NCI-H2107 (cell line): Measurements from ENCODE around the gene FGF16.
"Not testable (repeated sequence)": the region's sequence is repeated elsewhere in the genome, so short reads cannot be mapped to it uniquely, and the experiment has no call there.

Experiments used
- DNase-seq: peaks from one replicate; lab custom pipeline; 2025; lab: John Stamatoyannopoulos, UW

Gene FGF16

DNA sequence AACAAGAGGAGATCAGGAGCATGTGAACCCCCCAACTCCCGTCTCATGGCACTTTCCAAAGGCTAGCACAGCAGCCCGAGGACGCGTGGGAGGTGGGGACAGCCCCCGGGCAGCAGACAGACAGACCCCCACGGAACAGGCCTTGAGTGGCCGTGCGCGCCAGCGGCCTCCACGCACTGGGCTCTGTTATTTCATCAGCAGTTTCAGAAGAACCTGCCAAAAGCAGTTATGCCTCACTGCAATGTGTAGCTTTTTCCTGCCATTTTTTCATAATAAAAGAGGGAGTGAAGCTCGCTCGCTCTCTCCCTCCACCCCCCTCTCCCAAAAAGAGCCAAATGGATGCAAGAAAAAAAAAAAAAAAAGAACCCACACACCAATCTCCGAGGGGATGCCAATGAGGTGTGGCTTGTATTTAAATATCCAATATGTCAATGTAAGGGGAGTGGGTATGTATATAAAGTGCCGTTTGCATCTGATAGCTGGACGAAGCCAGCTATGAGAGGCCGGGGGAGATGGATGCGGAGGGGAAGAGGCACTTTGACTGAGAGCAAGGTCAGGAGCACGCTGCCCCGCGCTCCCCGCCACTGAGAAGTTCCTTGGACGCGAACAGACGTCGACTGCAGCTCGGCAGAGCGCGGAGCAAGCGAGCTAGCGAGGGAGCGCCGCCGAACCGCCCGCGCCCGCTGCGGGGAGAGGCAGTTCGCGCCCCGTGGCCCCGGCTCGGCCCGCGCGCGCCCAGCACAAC is at the start of gene FGF16:
FGF16 (plus strand) TSS at position 482 of the 745 bp plus-strand sequence. CDS start 286 bp downstream, outside the sequence.
- DNase-seq, result no peak

DNA sequence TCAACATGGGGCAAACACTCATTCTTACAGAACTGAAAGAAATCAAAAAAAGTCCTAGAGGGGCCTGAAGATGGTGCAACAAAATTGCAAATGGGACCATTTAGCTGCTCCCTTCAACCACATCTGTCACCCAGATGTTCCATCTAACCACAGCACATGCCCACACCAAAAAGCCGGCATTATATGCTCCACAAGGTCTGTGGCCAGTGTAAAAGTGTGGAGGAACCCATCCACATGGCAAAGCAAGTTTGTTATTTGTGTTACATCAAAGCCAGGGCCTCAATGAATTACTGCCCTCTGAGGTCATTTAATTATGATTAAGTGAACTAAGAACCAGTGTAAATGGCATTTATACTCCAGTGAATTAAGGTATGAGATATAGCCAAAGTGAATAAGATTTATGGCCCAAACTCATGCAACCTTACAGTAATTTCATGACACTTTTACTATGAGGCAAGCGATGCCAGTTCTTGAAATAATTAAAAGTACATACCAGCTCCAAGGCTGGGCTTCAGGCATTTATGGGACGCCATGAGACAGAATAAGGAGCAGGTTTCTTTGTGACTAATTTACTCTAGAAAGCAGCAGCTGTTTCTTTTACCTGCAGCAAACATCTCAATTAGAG is 48.7 kb upstream of the FGF16 start:
- DNase-seq, result no peak

DNA sequence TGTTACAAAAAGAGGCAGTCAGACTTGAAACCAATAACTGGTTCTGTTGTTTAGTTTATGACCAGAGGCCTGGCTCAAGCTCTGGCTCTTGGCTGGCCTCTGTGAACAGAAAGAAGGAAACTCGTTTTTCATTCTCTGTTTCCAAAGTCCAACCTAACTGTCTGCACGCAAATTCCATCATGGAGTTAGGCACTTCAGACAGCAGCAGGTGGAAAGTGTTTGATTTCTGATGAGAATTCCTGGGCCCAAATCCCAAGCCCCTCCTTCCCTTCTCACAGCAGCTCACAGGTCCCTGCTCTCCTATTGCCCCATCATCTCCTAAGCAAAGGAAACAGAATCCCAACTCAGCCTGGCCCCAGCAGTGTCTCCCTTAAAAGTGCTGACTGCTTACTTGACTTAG is 42.8 kb upstream of the FGF16 start:
- DNase-seq, result no peak

DNA sequence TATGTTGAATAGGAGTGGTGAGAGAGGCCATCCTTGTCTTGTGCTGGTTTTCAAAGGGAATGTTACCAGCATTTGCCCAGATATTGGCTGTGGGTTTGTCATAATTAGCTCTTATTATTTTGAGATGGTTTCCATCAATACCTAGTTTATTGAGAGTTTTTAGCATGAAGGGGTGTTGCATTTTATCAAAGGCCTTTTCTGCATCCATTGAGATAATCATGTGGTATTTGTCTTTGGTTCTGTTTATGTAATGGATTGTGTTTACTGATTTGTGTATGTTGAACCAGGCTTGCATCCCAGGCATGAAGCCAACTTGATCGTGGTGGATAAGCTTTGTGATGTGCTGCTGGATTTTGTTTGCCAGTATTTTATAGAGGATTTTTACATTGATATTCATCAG is 39.4 kb upstream of the FGF16 start:
- DNase-seq, result not testable (repeated sequence)

DNA sequence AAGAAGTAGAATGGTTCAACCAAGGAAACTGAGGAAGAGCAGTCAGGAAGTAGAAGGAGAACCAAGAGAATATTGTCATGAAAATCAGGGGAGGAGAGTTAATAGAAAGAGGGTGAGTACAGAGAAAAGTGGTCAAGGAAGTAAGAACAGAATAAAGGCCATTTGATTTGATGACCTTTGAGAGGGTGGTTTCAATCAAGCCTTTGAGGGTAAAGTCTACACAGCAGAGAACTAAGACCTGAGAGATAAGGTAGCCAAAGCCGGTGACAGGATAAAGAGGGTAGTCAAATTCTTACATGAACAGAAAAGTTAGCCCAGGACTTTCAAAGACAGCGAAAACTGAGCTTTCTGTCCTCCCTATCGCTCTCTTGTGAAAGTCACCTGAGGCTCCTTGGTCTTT is 34.6 kb upstream of the FGF16 start:
- no peak for DNase-seq

DNA sequence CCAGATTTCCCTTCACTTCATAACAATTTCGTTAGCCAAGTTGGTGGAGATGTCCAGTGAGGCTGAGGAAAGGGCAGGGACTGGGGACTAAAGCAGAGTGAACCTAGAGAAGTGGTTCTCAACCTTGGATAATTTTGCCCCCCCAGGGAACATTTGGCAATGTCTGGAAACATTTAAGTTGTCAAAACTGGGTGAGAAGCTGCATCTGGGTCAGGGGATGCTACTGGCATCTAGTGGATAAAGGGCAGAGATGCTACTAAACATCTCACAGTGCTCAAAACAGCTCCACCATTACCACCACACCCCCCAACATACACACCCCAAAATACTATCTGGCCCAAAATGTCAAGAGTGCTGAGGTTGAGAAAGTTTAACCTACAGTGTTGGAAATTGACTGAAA is 32.0 kb upstream of the FGF16 start:
- DNase-seq, result no peak

DNA sequence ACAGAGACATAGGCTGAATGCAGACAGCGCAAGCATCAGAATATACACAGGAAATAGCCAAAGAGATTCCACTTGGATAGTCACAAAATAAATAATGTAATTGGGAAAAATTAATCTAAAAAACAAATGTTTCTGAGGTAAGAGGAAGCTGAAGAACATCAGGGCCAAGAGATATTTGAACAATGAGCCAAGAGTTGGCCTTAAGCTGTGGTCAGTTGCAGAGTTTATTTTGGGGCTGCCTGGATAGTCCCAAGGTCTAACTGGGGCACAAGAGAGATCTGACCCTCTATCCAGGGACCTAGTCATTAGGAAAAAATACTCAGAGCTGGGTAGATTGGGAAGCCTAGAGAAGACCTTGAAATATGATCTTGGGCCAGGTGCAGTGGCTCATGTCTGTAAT is 31.3 kb upstream of the FGF16 start:
- DNase-seq, result no peak

DNA sequence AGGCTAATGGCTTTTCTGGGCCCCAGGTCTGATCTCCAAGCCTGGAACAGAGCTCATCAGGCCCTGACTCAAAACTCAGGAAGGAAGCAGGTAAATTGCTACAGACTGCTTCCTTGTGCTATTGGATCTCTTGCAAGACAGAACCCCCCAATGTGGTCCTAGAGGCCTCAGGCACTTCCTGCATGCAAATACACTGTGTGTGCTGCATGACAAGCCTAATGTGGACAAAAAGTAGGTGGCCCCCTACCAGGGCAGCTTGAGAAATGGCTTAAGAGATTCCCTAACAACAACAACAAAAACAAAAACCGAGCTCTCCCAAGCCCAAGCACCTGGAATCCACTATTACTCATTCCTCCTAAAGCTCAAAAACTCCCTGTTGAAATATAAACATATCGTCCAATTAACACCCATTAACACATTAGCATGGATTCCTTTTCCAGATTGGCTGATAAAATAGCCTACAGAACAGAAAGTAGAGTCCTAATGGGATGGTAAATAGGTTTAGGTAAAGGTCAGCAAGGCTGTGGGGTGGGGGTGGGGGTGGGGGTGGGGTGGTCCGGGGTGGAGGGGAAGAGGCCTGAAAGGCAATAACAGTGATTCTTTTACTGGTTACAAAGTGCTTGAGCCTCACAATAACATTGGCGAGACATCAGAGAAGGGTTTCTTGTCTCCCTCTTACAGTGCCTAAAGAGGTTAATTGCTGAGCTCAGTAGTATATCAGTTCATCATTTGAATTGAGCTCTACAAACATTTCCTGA is 24.1 kb upstream of the FGF16 start:
- DNase-seq, result no peak

DNA sequence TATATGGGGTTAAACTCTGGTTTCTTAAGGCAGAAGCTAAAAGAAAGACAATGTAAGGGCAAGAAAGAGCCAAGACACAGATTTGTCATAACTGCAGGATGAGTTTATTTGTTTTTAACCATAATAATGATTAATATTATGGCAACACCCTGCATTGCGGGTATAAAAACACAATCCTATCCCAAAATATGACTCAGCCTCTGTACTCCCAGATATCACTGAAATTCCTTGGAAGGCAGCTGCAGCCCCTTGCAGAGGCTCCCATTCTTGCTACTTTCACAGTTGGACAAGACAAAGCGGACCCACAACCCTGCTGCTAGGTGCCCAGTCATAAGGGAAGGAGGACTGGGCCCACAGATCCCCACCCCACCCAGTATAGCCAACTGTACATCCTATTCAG is 20.4 kb upstream of the FGF16 start:
- no peak for DNase-seq

DNA sequence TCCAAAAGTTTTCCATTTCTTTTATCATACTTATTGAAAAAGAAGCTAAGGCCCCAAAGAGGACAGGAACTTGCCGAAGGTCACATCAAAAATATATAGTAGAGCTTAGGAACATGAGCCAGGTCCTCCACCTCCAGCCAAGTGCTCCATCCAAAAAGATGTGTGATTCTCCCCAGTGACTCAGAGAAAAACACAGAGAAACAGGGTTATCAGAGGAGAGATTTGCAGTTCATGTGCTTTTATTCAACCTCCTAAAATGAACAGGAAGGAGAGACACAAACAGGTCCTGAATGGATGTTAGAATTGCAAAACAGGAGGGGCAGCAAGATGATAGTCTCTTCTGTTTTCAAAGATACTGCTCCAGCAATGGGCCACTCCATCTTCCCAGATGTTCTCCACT is 19.6 kb upstream of the FGF16 start:
- DNase-seq, result no peak

DNA sequence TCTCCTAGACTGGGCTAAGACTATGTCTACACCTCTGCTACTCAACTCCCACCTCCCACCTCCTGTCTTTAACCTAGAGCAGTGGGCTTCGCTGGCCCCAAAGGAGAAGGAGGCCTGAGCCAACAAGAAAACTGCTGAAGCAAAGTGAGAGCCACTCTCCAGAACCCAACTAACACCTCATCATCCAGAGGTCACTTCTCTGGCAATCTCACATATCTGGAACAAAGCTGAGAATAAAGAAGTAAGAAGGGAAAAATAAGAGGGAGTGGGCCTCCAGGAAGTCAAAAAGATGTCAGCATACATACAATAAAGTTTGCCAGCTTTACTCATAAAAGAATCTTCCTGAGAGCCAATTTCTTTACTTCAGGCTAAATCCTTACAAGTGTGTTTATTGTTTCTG is 18.6 kb upstream of the FGF16 start:
- DNase-seq, result no peak

DNA sequence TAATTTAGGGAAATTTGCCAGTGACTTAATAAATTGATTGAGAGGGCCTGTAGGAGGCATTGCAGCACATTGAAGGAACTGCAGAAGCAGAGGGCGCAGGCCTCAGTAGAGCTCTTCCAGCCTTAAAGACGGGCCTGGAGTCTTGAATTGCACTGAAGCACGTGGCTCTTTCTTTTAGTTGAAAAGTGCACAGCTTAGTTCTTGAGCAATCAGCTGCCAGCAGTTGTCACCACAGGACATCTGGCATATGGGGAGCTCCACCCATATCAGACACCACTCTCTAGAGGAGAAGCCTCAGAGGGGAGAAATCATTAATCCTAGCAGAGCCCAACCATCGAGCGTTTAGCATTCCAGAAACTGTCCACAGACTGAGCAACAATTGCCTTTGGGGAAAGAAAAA is 16.0 kb upstream of the FGF16 start:
- DNase-seq, result no peak

DNA sequence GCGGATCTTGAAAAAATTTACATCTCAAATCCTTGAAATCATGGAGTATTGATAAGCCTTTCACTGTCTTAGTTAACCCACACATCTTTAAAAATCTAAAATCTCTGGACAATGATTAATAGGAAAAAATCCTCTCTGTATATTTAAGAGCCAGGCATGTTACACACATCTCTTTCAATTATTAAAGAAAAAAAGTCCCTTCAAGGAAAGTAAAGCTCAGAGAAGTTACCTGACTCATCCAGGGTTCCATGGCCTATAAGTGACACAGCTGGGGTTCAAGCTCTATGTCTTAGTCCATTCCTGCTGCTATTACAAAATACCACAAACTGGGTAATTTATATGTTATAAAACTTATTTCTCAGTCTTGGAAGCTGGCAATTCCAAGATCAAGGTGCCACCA is 14.2 kb upstream of the FGF16 start:
- no peak for DNase-seq

DNA sequence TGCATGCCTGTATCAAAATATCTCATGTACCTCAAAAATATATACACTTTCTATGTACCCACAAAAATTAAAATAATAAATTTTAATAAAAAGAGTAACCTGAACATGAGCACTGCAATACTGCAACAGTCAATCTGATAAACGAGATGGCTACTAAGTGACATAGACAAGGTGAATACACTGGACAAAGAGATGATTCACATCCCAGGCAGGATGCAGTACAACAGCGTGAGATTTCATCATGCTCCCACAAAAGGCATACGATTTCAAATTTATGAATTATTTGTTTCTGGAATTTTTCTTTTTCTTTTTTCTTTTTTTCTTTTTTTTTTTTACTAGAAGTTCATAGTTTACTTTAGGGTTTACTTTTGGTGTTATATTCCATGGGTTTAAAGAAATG is 12.2 kb upstream of the FGF16 start:
- no peak for DNase-seq

DNA sequence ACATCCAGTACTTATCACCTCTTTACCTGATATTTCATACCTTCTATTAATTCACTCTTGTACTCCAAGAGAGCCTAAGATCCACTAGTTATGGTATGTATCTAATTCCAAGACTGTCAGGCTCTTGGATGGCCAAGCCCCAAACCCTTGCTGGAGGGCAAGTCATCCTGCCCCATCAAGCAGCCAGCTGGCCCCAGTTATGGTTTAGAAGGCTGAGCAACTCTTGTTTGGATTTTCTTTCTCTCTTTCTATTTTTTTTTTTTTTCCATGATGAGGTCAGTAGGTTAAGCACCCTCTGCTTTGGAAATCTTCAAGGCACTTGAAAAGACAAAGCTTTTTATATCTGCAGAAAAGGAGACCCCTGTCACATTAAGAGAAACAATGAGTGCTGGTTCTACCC is 10.9 kb upstream of the FGF16 start:
- DNase-seq, result no peak

DNA sequence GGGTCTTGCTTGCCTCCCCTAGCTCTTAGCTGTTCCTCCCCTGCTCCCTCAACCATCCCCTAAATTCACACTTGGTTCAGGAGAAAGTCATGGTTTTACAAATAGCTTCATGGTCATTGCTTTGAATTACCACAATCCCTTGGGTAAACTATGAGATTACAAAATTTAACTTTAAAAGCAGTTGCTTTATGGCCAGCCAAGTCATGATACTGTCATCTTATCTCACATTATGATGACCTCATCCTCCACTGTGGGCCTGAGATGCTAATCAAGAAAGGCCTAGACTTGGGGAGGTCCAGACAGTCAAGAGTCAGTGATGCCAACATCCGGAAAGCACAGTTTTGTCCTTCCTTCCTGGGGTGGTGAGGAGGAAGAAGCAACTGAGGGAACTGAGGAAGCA is 10.5 kb upstream of the FGF16 start:
- no peak for DNase-seq

DNA sequence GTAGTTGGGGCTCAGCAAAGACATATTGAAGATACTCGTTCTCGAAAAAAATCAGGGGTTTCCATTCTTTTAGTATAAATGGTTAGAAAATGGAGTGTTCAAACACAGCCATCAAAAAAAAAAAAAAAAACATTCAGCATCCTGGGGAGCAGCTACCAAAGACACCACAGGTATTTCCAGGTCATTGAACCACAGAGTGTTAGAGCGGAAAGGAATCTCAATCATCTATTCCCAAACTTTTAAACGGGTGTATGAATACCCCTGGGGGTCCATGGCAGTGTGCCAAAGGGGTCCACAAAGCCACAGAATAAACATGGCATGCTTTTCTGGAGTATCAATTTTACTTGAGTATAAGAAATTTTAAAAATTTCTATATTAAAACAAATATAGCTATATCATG is 6.9 kb upstream of the FGF16 start:
- no peak for DNase-seq

DNA sequence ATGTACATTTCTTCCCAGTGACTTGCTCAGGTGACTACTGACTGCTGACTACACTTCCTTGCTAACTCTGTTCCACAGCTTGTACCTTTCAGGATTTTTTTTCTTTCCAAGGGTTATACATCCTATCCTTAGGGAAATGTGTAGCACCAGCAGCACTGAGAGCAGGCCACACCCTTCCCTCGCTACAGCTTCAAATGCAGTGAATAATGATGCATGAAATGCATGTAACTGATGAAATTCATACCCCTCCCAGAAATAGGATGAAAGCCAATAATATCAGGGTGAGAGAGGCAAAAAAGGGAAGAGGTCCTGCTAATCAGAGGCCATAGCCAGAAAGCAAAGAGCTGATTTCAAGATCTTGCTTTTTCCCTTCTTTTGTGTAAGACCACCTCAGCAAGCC is 6.2 kb upstream of the FGF16 start:
- no peak for DNase-seq

DNA sequence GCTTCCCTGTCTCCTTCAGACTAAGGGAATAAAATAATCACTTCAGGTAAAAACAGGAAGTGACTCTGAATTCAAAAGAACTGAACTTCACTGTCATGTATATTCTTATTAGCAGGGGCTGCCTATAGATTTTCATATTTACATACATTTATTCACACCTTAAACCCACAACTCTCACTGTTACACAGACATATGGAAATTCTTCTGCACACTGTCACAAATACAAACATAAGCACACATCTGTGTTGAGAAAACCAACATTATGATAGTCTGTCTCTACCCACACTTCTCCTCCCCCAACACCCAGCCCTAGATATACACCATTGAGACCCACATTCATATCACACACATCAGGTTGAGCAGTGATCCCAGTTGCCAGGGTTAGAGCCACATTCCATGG is 5.7 kb upstream of the FGF16 start:
- no peak for DNase-seq

DNA sequence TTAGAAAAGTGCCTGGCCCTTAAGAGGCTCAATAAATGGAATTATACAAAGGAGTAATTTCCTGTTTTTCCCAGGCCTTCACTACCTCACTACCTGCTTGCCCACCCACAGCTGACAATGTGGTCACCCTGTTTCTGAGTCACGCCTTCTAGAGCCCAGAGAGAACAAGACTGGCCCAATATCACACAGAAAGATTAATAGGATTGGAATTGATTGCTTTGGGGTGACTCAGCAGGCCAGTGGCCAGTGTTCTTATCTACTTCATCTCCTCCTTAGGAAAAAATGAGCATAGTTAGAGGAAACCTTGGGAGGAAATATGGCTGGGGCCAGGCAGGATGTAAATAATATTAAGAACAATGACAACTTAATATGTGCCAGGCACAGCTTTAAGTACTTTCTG is 4.5 kb upstream of the FGF16 start:
- DNase-seq, result no peak

DNA sequence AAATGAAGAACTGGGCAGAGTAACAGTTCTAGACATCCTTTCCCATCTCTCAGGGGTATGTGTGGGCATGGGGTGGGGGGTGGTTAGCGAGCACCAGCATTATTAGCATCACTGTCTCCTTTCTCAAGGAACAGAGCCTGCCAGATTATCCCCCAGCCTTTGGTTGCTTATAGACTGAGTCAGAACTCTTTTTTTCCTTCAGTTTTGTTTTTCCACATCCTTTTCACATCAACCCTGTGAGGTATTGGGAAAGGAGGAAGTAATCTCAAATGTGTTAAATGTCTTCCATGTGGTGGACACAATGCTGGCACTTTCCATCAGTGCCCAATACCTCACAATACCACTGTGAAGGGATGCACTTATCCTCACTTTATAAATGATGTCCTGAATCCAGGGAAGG is 3.1 kb upstream of the FGF16 start:
- DNase-seq, result no peak

DNA sequence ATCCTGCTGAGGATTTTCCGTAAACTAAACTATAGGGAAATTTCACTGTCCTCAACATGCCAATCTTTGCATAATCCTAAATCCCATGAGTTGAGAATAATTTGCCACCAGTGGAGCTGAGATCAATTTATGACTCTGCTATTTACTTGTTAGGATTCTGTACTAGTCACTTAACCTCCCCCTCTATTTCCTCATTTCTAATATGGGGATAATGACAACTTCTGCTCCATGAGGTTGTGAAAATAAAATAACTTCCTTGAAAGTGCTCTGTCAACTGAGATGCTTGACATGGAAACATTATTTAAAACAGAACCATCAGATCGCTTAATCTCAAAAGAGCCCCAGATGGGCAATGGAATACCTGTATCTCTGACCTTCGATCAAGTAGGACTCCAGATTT is 2.6 kb upstream of the FGF16 start:
- no peak for DNase-seq

DNA sequence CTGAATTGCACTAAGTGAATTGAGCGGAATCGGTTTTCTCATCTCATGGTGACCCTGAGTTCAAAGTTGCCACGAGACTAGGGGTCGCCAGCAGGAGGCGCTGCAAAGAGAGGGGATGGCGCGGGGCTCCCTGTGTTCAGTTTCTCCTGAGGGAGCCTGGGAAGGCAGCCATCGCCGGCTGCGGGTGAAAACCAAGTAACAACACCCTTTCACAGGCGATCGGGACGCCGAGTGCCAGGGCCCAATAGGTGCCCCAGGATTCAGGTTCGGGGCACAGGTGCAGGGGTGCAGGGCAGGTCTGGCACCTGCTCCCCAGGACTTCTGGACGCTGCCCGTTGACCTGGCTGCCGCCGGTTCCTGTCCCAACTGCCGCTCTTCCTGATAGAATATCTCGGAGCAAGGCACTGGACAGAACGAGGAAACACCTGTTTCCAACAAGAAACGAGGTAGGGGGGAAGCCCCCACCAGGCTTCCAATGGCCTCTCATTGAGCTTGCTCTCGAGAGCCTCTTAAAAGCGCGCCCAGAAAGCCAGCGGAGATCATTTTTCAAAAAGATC is 1.1 kb upstream of the FGF16 start:
- DNase-seq, result peak; percentile 62
